ENCODE results near the gene PPP2R5D. TPM values are rescaled to one million over a fixed set of nuclear protein-coding genes. Genes with fewer than 3 reads are reported as not detected.

PPP2R5D gene
- total and polyA plus RNA-seq, 2 of the 8 experiments (the other 6 are each of a cell fraction or from before 2014, with no cell fraction given): 52.1 to 55.7 TPM

Other genes with a start within 250 kb of the PPP2R5D start
- 25.5 and 27.3 TPM in 2 replicates for gene TBCC, start 238.5 kb upstream of the PPP2R5D start, total RNA-seq (2021; fragmentation: NEBNext Ultra II Directional; extraction: Animal tissue kit (Norgen Biotek cat#: 25700))
- gene TBCC, start 238.5 kb upstream of the PPP2R5D start, polyA plus RNA-seq (2011; rRNA removed): 22.7 and 28.9 TPM in 2 replicates
- gene BICRAL, start 202.5 kb upstream of the PPP2R5D start, total RNA-seq (2021; fragmentation: NEBNext Ultra II Directional; extraction: Animal tissue kit (Norgen Biotek cat#: 25700)): 12.2 and 12.7 TPM in 2 replicates
- 6.9 and 9.4 TPM in 2 replicates for gene BICRAL, start 202.5 kb upstream of the PPP2R5D start, polyA plus RNA-seq (2011; rRNA removed)
- gene RPL7L1, start 105.0 kb upstream of the PPP2R5D start, total RNA-seq (2021; fragmentation: NEBNext Ultra II Directional; extraction: Animal tissue kit (Norgen Biotek cat#: 25700)): 112 and 117 TPM in 2 replicates
- gene RPL7L1, start 105.0 kb upstream of the PPP2R5D start, polyA plus RNA-seq (2011; rRNA removed): 29.3 and 31.0 TPM in 2 replicates
- gene PTCRA, start 68.5 kb upstream of the PPP2R5D start, total RNA-seq (2021; fragmentation: NEBNext Ultra II Directional; extraction: Animal tissue kit (Norgen Biotek cat#: 25700)): not detected in 2 replicates
- gene PTCRA, start 68.5 kb upstream of the PPP2R5D start, polyA plus RNA-seq (2011; rRNA removed): not detected in 2 replicates
- 64.5 and 67.9 TPM in 2 replicates for gene CNPY3, start 55.1 kb upstream of the PPP2R5D start, total RNA-seq (2021; fragmentation: NEBNext Ultra II Directional; extraction: Animal tissue kit (Norgen Biotek cat#: 25700))
- 49.6 and 64.1 TPM in 2 replicates for gene CNPY3, start 55.1 kb upstream of the PPP2R5D start, polyA plus RNA-seq (2011; rRNA removed)
- gene GNMT, start 23.8 kb upstream of the PPP2R5D start, total RNA-seq (2021; fragmentation: NEBNext Ultra II Directional; extraction: Animal tissue kit (Norgen Biotek cat#: 25700)): 1.8 TPM in 2 replicates
- gene GNMT, start 23.8 kb upstream of the PPP2R5D start, polyA plus RNA-seq (2011; rRNA removed): 3.4 and 4.3 TPM in 2 replicates
- gene PEX6, start 5.4 kb upstream of the PPP2R5D start, total RNA-seq (2021; fragmentation: NEBNext Ultra II Directional; extraction: Animal tissue kit (Norgen Biotek cat#: 25700)): 11.7 and 12.5 TPM in 2 replicates
- gene PEX6, start 5.4 kb upstream of the PPP2R5D start, polyA plus RNA-seq (2011; rRNA removed): 6.4 and 11.6 TPM in 2 replicates
- gene MEA1, start 29.4 kb downstream of the PPP2R5D start, total RNA-seq (2021; fragmentation: NEBNext Ultra II Directional; extraction: Animal tissue kit (Norgen Biotek cat#: 25700)): 94.2 and 102 TPM in 2 replicates
- gene MEA1, start 29.4 kb downstream of the PPP2R5D start, polyA plus RNA-seq (2011; rRNA removed): 96.2 and 96.4 TPM in 2 replicates
- gene KLHDC3, start 29.7 kb downstream of the PPP2R5D start, total RNA-seq (2021; fragmentation: NEBNext Ultra II Directional; extraction: Animal tissue kit (Norgen Biotek cat#: 25700)): 181 and 182 TPM in 2 replicates
- gene KLHDC3, start 29.7 kb downstream of the PPP2R5D start, polyA plus RNA-seq (2011; rRNA removed): 203 and 240 TPM in 2 replicates
- 89.6 and 92.3 TPM in 2 replicates for gene RRP36, start 37.1 kb downstream of the PPP2R5D start, total RNA-seq (2021; fragmentation: NEBNext Ultra II Directional; extraction: Animal tissue kit (Norgen Biotek cat#: 25700))
- 20.6 and 33.9 TPM in 2 replicates for gene RRP36, start 37.1 kb downstream of the PPP2R5D start, polyA plus RNA-seq (2011; rRNA removed)
- gene CUL7, start 69.3 kb downstream of the PPP2R5D start, total RNA-seq (2021; fragmentation: NEBNext Ultra II Directional; extraction: Animal tissue kit (Norgen Biotek cat#: 25700)): 10.8 and 11.4 TPM in 2 replicates
- 15.0 and 19.1 TPM in 2 replicates for gene CUL7, start 69.3 kb downstream of the PPP2R5D start, polyA plus RNA-seq (2011; rRNA removed)
- gene MRPL2, start 74.9 kb downstream of the PPP2R5D start, total RNA-seq (2021; fragmentation: NEBNext Ultra II Directional; extraction: Animal tissue kit (Norgen Biotek cat#: 25700)): 97.7 and 99.9 TPM in 2 replicates
- 58.7 and 61.0 TPM in 2 replicates for gene MRPL2, start 74.9 kb downstream of the PPP2R5D start, polyA plus RNA-seq (2011; rRNA removed)
- gene KLC4, start 75.1 kb downstream of the PPP2R5D start, total RNA-seq (2021; fragmentation: NEBNext Ultra II Directional; extraction: Animal tissue kit (Norgen Biotek cat#: 25700)): 27.7 and 28.5 TPM in 2 replicates
- gene KLC4, start 75.1 kb downstream of the PPP2R5D start, polyA plus RNA-seq (2011; rRNA removed): 15.7 and 23.8 TPM in 2 replicates
- 130 and 138 TPM in 2 replicates for gene PTK7, start 91.7 kb downstream of the PPP2R5D start, total RNA-seq (2021; fragmentation: NEBNext Ultra II Directional; extraction: Animal tissue kit (Norgen Biotek cat#: 25700))
- 110 and 133 TPM in 2 replicates for gene PTK7, start 91.7 kb downstream of the PPP2R5D start, polyA plus RNA-seq (2011; rRNA removed)
- gene SRF, start 186.7 kb downstream of the PPP2R5D start, total RNA-seq (2021; fragmentation: NEBNext Ultra II Directional; extraction: Animal tissue kit (Norgen Biotek cat#: 25700)): 49.0 and 52.7 TPM in 2 replicates
- 69.5 and 88.6 TPM in 2 replicates for gene SRF, start 186.7 kb downstream of the PPP2R5D start, polyA plus RNA-seq (2011; rRNA removed)
- gene CUL9, start 197.6 kb downstream of the PPP2R5D start, total RNA-seq (2021; fragmentation: NEBNext Ultra II Directional; extraction: Animal tissue kit (Norgen Biotek cat#: 25700)): 9.8 and 10.5 TPM in 2 replicates
- 7.7 and 10.2 TPM in 2 replicates for gene CUL9, start 197.6 kb downstream of the PPP2R5D start, polyA plus RNA-seq (2011; rRNA removed)
- gene DNPH1, start 244.9 kb downstream of the PPP2R5D start, total RNA-seq (2021; fragmentation: NEBNext Ultra II Directional; extraction: Animal tissue kit (Norgen Biotek cat#: 25700)): 33.9 and 37.2 TPM in 2 replicates
- gene DNPH1, start 244.9 kb downstream of the PPP2R5D start, polyA plus RNA-seq (2011; rRNA removed): 134 and 168 TPM in 2 replicates

All from H1 (cell line).